ENCODE measurements around the gene CTTN.

CTTN gene

GRCh38 chr11:70360211-70360610 lies 38.1 kb upstream of the CTTN start:
- H3K36me3 ChIP-seq = peaks cover 22 to 69% (median 35%) of the 10 kb centered on the region in 3 donors
- no peak for DNase-seq

GRCh38 chr11:70364178-70364577 lies 34.2 kb upstream of the CTTN start:
- Histone ChIP-seq H3K27ac (peak overlapping the region; percentile 59 to 66), H3K27me3 (no peaks in the 10 kb centered on the region), H3K9me3 (no peaks in the 10 kb centered on the region), H3K4me3 (no peak overlapping the region), H3K36me3 (peaks cover 8 to 65% (median 23%) of the 10 kb centered on the region in 3 donors), H3K4me1 (peaks cover 0 to 40% (median 15%) of the 10 kb centered on the region in 4 donors)
- intact Hi-C loops (cut with DNase I; ENCODE audit: low total_unique reads) = no loop called here
- TF ChIP-seq CTCF (IDR thresholded peaks at IDR 0.05) = no peak
- no peak for DNase-seq

More at GRCh38 chr11:70360211-70360610, 38.1 kb upstream of the CTTN start:
- no peaks in the 10 kb centered on the region for H3K27me3 ChIP-seq
- H3K9me3 ChIP-seq = no peaks in the 10 kb centered on the region
- intact Hi-C loops (cut with DNase I; ENCODE audit: low total_unique reads) = no loop called here
- H3K4me1 ChIP-seq = peaks cover 0 to 55% (median 20%) of the 10 kb centered on the region in 4 donors
- no peak overlapping the region for H3K4me3 ChIP-seq
- TF ChIP-seq CTCF (IDR thresholded peaks at IDR 0.05) = no peak
- no peak overlapping the region for H3K27ac ChIP-seq

- Histone ChIP-seq H3K27me3 (no peaks in the 10 kb centered on the region), H3K27ac (peak overlapping the region; percentile 59 to 66), H3K36me3 (peaks cover 8 to 59% (median 23%) of the 10 kb centered on the region in 3 donors), H3K4me1 (peaks cover 0 to 35% (median 15%) of the 10 kb centered on the region in 4 donors), H3K9me3 (no peaks in the 10 kb centered on the region), H3K4me3 (no peak overlapping the region)
- TF ChIP-seq CTCF (IDR thresholded peaks at IDR 0.05) = no peak
- intact Hi-C loops (cut with DNase I; ENCODE audit: low total_unique reads) = no loop called here
- no peak for DNase-seq
Measured at GRCh38 chr11:70364745-70365543, 33.4 kb upstream of the CTTN start.

GRCh38 chr11:70365544-70365927 lies 32.8 kb upstream of the CTTN start:
- Histone ChIP-seq H3K4me1 (peaks cover 0 to 29% (median 15%) of the 10 kb centered on the region in 4 donors), H3K36me3 (peaks cover 8 to 57% (median 23%) of the 10 kb centered on the region in 3 donors), H3K27ac (peak overlapping the region; percentile 59 to 66), H3K4me3 (no peak overlapping the region), H3K27me3 (no peaks in the 10 kb centered on the region), H3K9me3 (no peaks in the 10 kb centered on the region)
- no peak for TF ChIP-seq CTCF (IDR thresholded peaks at IDR 0.05)
- intact Hi-C loops (cut with DNase I; ENCODE audit: low total_unique reads) = no loop called here
- DNase-seq = no peak

- TF ChIP-seq CTCF (IDR thresholded peaks at IDR 0.05) = no peak
- no peaks in the 10 kb centered on the region for H3K9me3 ChIP-seq
- no peak overlapping the region for H3K4me3 ChIP-seq
- H3K36me3 ChIP-seq = peaks cover 8 to 53% (median 20%) of the 10 kb centered on the region in 3 donors
- H3K4me1 ChIP-seq = peaks cover 0 to 29% (median 15%) of the 10 kb centered on the region in 4 donors
- no peak for DNase-seq
- intact Hi-C loops (cut with DNase I; ENCODE audit: low total_unique reads) = no loop called here
- H3K27me3 ChIP-seq = no peaks in the 10 kb centered on the region
- H3K27ac ChIP-seq = no peak overlapping the region
Measured at GRCh38 chr11:70367071-70367470, 31.3 kb upstream of the CTTN start.

Data from tibial artery (tissue), 4 donors.